Nephron (organoid): ENCODE data around the gene RAB5B.

Experiments
- H3K27ac Mint-ChIP-seq, 3 experiments: 2 replicates each; pipeline ENCODE4 v1.8.0; 2020; ENCODE audit warnings: mixed read lengths in 3 of 3, mild to moderate bottlenecking in 2 of 3, moderate library complexity in 1 of 3
- H3K27me3 Mint-ChIP-seq: 2 replicates; pipeline ENCODE4 v1.8.0; 2021; ENCODE audit warnings: low read depth, mild to moderate bottlenecking, moderate library complexity, mixed read lengths
- H3K36me3 Mint-ChIP-seq: 2 replicates; pipeline ENCODE4 v1.8.0; 2020; ENCODE audit warnings: low read depth, mixed read lengths
- H3K4me1 Mint-ChIP-seq: 2 replicates; pipeline ENCODE4 v1.8.0; 2020; ENCODE audit warnings: mixed read lengths
- H3K4me3 Mint-ChIP-seq, 3 experiments: 2 replicates each; pipeline ENCODE4 v1.8.0; 2020; ENCODE audit warnings: mild to moderate bottlenecking in 3 of 3, mixed read lengths in 3 of 3, moderate library complexity in 2 of 3
- H3K9me3 Mint-ChIP-seq: 2 replicates; pipeline ENCODE4 v1.8.0; 2020; ENCODE audit warnings: mixed read lengths
- CTCF ChIP-seq, 3 experiments: fragments of 200-600 bp; sonication (generic); IDR thresholded peaks; one replicate each; pipeline ENCODE4 v1.5.0; 2021; ENCODE audit warnings: antibody characterized with exemption in 3 of 3; ENCODE audit not compliant: unreplicated experiment in 3 of 3

RAB5B gene

GRCh38 chr12:55929306-55929791, 44.5 kb upstream of the RAB5B start:
- TF ChIP-seq CTCF (IDR thresholded peaks at IDR 0.05; ENCODE audit: unreplicated experiment in 3 of 3), result no peak
- Mint-ChIP-seq H3K36me3 (peaks cover 7% of the 10 kb centered on the region), H3K9me3 (no peaks in the 10 kb centered on the region), H3K4me1 (peaks cover 48% of the 10 kb centered on the region), H3K4me3 (peak overlapping the region; percentile 65 to 83 (median 66)), H3K27me3 (peaks cover 22% of the 10 kb centered on the region), H3K27ac (peak overlapping the region; percentile 87 to 100 (median 96))

- TF ChIP-seq CTCF (IDR thresholded peaks at IDR 0.05; ENCODE audit: unreplicated experiment in 3 of 3), result peak; percentile 46 to 61 (median 48)
- H3K27ac Mint-ChIP-seq, result peak within 1 kb of the TSS; percentile 96 to 100 (median 98)
- H3K4me1 Mint-ChIP-seq, result peaks cover 37% of the 10 kb centered on the region
- peak within 1 kb of the TSS; percentile 88 to 94 (median 92) for H3K4me3 Mint-ChIP-seq
- H3K9me3 Mint-ChIP-seq, result no peaks in the 10 kb centered on the region
- H3K36me3 Mint-ChIP-seq, result no peaks in the 10 kb centered on the region
- peaks cover 35% of the 10 kb centered on the region for H3K27me3 Mint-ChIP-seq
Observed at GRCh38 chr12:55930771-55931316, 43.0 kb upstream of the RAB5B start, which contains the start of gene DGKA. Gene DGKA (plus strand): TSS chr12:55931162. CDS start chr12:55936504, 5,342 bp downstream.

- peak overlapping the region; percentile 96 to 100 (median 98) for H3K27ac Mint-ChIP-seq
- no peak for TF ChIP-seq CTCF (IDR thresholded peaks at IDR 0.05; ENCODE audit: unreplicated experiment in 3 of 3)
- peaks cover 33% of the 10 kb centered on the region for H3K4me1 Mint-ChIP-seq
- H3K4me3 Mint-ChIP-seq, result peak overlapping the region; percentile 88 to 94 (median 92)
- no peaks in the 10 kb centered on the region for H3K9me3 Mint-ChIP-seq
- no peaks in the 10 kb centered on the region for H3K36me3 Mint-ChIP-seq
- H3K27me3 Mint-ChIP-seq, result peaks cover 35% of the 10 kb centered on the region
Observed at GRCh38 chr12:55931317-55931779, 42.5 kb upstream of the RAB5B start.

GRCh38 chr12:55931780-55932550, 41.9 kb upstream of the RAB5B start:
- Mint-ChIP-seq H3K27ac (peak overlapping the region; percentile 96 to 100 (median 98)), H3K9me3 (no peaks in the 10 kb centered on the region), H3K4me1 (peaks cover 33% of the 10 kb centered on the region), H3K27me3 (peaks cover 38% of the 10 kb centered on the region), H3K4me3 (peak overlapping the region; percentile 88 to 94 (median 92)), H3K36me3 (no peaks in the 10 kb centered on the region)
- no peak for TF ChIP-seq CTCF (IDR thresholded peaks at IDR 0.05; ENCODE audit: unreplicated experiment in 3 of 3)

GRCh38 chr12:55932551-55932910, 41.3 kb upstream of the RAB5B start:
- Mint-ChIP-seq H3K4me1 (peaks cover 29% of the 10 kb centered on the region), H3K9me3 (no peaks in the 10 kb centered on the region), H3K27ac (peak overlapping the region; percentile 26 to 76 (median 51)), H3K36me3 (no peaks in the 10 kb centered on the region), H3K27me3 (peaks cover 43% of the 10 kb centered on the region), H3K4me3 (peak overlapping the region; percentile 88 to 94 (median 92))
- TF ChIP-seq CTCF (IDR thresholded peaks at IDR 0.05; ENCODE audit: unreplicated experiment in 3 of 3), result no peak
